ENCODE data around the gene TNK2.

DNA sequence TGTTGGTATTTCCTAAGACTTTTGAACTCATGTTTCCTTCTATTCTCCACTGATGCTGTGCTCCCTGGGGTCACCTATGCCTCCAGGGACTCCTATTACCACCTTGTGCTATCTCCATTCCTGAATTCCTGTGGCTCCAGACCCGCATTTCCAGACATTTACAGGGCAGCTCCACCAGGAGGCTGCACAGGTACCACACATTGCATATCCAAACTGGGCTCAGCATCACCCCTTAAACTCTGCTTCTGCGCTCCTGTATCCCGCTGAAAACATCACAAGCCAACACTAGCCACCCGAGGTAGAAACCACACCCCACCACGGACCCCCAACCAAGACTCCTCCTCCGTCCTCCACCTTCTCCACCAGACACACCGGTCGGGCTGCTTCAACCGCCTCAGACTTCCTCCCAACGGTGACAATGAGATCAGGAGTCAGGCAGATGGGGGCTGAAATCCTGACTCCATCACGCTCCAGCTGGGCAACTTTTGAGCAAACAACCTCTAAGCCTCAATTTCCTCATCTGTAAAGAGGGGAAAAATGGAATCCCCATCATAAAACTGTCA, 10.4 kb downstream of the TNK2 start:
- TF ChIP-seq, protein P1, sequence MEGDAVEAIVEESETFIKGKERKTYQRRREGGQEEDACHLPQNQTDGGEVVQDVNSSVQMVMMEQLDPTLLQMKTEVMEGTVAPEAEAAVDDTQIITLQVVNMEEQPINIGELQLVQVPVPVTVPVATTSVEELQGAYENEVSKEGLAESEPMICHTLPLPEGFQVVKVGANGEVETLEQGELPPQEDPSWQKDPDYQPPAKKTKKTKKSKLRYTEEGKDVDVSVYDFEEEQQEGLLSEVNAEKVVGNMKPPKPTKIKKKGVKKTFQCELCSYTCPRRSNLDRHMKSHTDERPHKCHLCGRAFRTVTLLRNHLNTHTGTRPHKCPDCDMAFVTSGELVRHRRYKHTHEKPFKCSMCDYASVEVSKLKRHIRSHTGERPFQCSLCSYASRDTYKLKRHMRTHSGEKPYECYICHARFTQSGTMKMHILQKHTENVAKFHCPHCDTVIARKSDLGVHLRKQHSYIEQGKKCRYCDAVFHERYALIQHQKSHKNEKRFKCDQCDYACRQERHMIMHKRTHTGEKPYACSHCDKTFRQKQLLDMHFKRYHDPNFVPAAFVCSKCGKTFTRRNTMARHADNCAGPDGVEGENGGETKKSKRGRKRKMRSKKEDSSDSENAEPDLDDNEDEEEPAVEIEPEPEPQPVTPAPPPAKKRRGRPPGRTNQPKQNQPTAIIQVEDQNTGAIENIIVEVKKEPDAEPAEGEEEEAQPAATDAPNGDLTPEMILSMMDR (conservative IDR thresholded peaks at IDR 0.05; ENCODE audit: low read depth, low read length), result no peak
- TF ChIP-seq EZH2 (IDR thresholded peaks at IDR 0.05; ENCODE audit: borderline replicate concordance, low read depth, low read length, poor library complexity, severe bottlenecking), result no peak

Measured in A673 (cell line).